Body of pancreas (tissue), 4 donors: ENCODE data around the gene DR1. TPM values are rescaled to one million over a fixed set of nuclear protein-coding genes. Genes with fewer than 3 reads are reported as not detected.

Experiments
- ATAC-seq: fragments of 150-250 bp; one replicate; pipeline ENCODE4 v1.9.1; 2016
- DNase-seq, 4 donors: peaks; one replicate each; pipeline ENCODE4 v3.0.0-alpha.2; 2019
- H3K27ac ChIP-seq, 4 donors: fragments of 200-600 bp; sonication (generic); 1 replicate in 3 of 4; 2 replicates in 1 of 4; pipeline versions ENCODE4 v1.5.1 to v1.6.1; 2016 to 2019; ENCODE audit warnings: mild to moderate bottlenecking in 1 of 4, mixed read lengths in 1 of 4, moderate library complexity in 1 of 4
- H3K27me3 ChIP-seq, 2 donors: fragments of 200-600 bp; sonication (generic); one replicate each; pipeline ENCODE4 v1.6.0; 2016; ENCODE audit warnings: mild to moderate bottlenecking in 1 of 2
- H3K36me3 ChIP-seq, 2 donors: fragments of 200-600 bp; sonication (generic); replicated peaks in 1 of 2; 2 replicates each; pipeline ENCODE4 v1.5.1; 2016; ENCODE audit warnings: low read depth in 2 of 2; ENCODE audit not compliant: insufficient read depth in 1 of 2
- H3K4me1 ChIP-seq: fragments of 200-600 bp; sonication (generic); one replicate; pipeline ENCODE4 v1.6.0; 2016
- H3K4me3 ChIP-seq, 2 donors: fragments of 200-600 bp; sonication (generic); 1 replicate in 1 of 2; 2 replicates in 1 of 2; pipeline ENCODE4 v1.5.1; 2016 to 2019
- H3K9me3 ChIP-seq, 3 donors: fragments of 200-600 bp; sonication (generic); 1 replicate in 2 of 3; 2 replicates in 1 of 3; pipeline ENCODE4 v1.5.1; 2016
- POLR2A ChIP-seq, 3 donors: fragments of 450-650 bp; IDR thresholded peaks; one replicate each; pipeline ENCODE4 v1.6.1; 2016; ENCODE audit warnings: antibody characterized with exemption in 3 of 3, mild to moderate bottlenecking in 2 of 3
- WGBS, 2 donors: methylation state at CpG; one replicate each; pipeline ENCODE4 v1.1.5; 2017; 5-methylcytosine and 5-hydroxymethylcytosine counted together
- intact Hi-C: fragments of 100-400 bp; cut with DNase I; formaldehyde crosslinking; loops from one replicate; pipeline ENCODE4 v1.15.1; 2023
- small RNA-seq: library from RNA; depleted of rRNA; stranded (forward); fragments of <200 nt; gene quantifications from one replicate; pipeline ENCODE3, GENCODE V24; 2016
- total RNA-seq, 2 donors: library from RNA; depleted of rRNA; stranded (reverse); fragments of >200 nt; gene quantifications; one replicate each; pipeline ENCODE4 v1.1.0, GENCODE V29; 2016
- TF ChIP-seq, protein P1 (sequence below), 7 experiments: fragments of 450-650 bp in 4 of 7; fragments of 200-600 bp in 3 of 7; sonication (generic) in 3 of 7; IDR thresholded peaks; one replicate each; pipeline ENCODE4 v1.5.1; 2016 to 2019; ENCODE audit warnings: antibody characterized with exemption in 7 of 7

The DR1 gene
- total RNA-seq, 2 donors from 2014 or later, result 9.9 to 23.3 TPM

DNA sequence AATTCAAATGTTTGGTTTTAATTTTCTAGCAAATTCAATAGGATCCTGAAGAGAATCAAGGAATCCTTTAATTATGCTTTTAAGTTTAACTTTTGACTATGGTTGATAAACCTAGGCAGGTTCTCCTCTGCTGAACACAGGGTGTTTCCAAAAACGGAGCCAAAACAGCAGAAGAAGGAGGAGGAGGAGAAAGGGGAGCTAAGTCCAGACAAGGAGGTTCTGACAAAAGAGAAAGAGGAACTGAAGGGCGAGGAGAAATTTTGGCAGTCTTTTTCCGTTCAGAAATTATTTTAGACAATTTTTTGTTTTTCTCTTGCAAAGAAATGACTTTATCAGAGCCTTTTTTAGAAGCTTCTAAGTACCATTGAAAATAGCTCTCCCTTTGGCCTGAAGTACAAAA, 69.0 kb downstream of the DR1 start:
- H3K9me3 ChIP-seq, result no peaks in the 10 kb centered on the region
- TF ChIP-seq POLR2A (IDR thresholded peaks at IDR 0.05), result no peak
- TF ChIP-seq, protein P1, sequence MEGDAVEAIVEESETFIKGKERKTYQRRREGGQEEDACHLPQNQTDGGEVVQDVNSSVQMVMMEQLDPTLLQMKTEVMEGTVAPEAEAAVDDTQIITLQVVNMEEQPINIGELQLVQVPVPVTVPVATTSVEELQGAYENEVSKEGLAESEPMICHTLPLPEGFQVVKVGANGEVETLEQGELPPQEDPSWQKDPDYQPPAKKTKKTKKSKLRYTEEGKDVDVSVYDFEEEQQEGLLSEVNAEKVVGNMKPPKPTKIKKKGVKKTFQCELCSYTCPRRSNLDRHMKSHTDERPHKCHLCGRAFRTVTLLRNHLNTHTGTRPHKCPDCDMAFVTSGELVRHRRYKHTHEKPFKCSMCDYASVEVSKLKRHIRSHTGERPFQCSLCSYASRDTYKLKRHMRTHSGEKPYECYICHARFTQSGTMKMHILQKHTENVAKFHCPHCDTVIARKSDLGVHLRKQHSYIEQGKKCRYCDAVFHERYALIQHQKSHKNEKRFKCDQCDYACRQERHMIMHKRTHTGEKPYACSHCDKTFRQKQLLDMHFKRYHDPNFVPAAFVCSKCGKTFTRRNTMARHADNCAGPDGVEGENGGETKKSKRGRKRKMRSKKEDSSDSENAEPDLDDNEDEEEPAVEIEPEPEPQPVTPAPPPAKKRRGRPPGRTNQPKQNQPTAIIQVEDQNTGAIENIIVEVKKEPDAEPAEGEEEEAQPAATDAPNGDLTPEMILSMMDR (IDR thresholded peaks at IDR 0.05), result no peak
- ATAC-seq (no peak), DNase-seq (no peak)
- H3K36me3 ChIP-seq, result no peaks in the 10 kb centered on the region
- no peaks in the 10 kb centered on the region for H3K27me3 ChIP-seq
- no peak overlapping the region for H3K4me3 ChIP-seq
- no peaks in the 10 kb centered on the region for H3K4me1 ChIP-seq
- intact Hi-C loops, result no loop called here
- H3K27ac ChIP-seq, result no peak overlapping the region
- WGBS, 2 donors, result 55 to 66% methylated on average over 3 of the region's 3 CpGs

DNA sequence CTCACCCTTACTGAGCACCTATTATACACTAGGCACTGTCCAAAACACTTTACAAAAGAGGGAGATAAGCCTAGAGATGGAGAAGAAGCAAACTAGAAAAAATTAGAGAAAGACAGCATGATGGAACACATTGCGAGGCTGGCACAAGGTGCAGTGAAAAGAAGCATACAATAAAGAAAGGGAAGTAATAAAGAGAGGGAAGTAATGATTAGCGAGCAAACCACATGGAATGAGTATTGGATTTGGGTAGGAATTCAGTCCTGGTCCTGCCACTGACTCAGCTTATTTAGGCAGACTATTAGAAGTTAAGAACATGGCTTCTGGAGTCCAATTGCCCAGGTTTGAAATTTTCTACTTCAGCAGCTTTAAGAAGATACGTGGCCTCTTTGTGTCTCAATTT, 69.6 kb downstream of the DR1 start:
- WGBS, 2 donors, result 73 to 84% methylated on average over 3 of the region's 3 CpGs
- TF ChIP-seq, protein P1 (IDR thresholded peaks at IDR 0.05), result no peak
- no peak for TF ChIP-seq POLR2A (IDR thresholded peaks at IDR 0.05)
- Histone ChIP-seq H3K4me3 (no peak overlapping the region), H3K36me3 (no peaks in the 10 kb centered on the region), H3K9me3 (no peaks in the 10 kb centered on the region), H3K27me3 (no peaks in the 10 kb centered on the region), H3K4me1 (no peaks in the 10 kb centered on the region), H3K27ac (no peak overlapping the region)
- ATAC-seq (no peak), DNase-seq (no peak)
- intact Hi-C loops, result no loop called here

DNA sequence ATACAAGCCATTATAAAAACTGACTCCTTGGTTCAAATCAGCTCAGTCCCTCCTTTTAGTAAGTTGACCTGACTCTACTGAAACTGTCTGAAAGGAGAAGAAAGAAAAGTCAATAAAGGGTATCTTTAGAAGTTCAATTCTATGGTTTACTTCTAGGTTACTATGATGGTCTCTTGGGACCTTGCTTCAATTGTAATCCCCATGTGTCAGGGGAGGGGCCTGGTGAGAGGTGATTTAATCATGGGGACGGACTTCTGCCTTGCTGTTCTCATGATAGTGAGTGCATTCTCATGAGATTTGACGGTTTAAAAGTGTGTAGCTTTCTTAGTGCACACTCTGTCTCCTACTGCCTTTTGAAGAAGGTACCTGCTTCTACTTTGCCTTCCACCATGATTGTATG, 70.5 kb downstream of the DR1 start:
- Histone ChIP-seq H3K4me3 (no peak overlapping the region), H3K27ac (no peak overlapping the region), H3K27me3 (no peaks in the 10 kb centered on the region), H3K4me1 (no peaks in the 10 kb centered on the region), H3K9me3 (no peaks in the 10 kb centered on the region), H3K36me3 (no peaks in the 10 kb centered on the region)
- intact Hi-C loops, result no loop called here
- TF ChIP-seq POLR2A (IDR thresholded peaks at IDR 0.05), result no peak
- TF ChIP-seq, protein P1 (IDR thresholded peaks at IDR 0.05), result no peak
- ATAC-seq, result no peak
- no peak for DNase-seq
- 93 to 96% methylated on average over 2 of the region's 2 CpGs for WGBS, 2 donors

Small RNA genes lying within 50 kb of the gene (small RNA-seq; reads per million reads assigned to genes)
- not detected for gene RF00019

Other genes starting within 250 kb of the DR1 start
- gene TMED5, start 165.5 kb upstream of the DR1 start, total RNA-seq, result 10 to 100 TPM; 31.1 to 31.3 TPM
- 1 to 10 TPM; 1.3 to 4.4 TPM for gene CCDC18, start 165.2 kb upstream of the DR1 start, total RNA-seq
- 10 to 100 TPM; 23.1 to 32.9 TPM for gene FNBP1L, start 102.2 kb downstream of the DR1 start, total RNA-seq